Rectal smooth muscle tissue (tissue), 1 donor: ENCODE data around the gene PAK5.

Experiments used
- H3K27ac ChIP-seq: one replicate; pipeline ENCODE4 v1.7.0; 2013; ENCODE audit warnings: low read depth, low read length, inconsistent platforms
- H3K27me3 ChIP-seq: one replicate; pipeline ENCODE4 v1.7.0; 2013; ENCODE audit warnings: low read length; ENCODE audit not compliant: control insufficient read depth, insufficient read depth
- H3K36me3 ChIP-seq: one replicate; pipeline ENCODE4 v1.7.0; 2013; ENCODE audit warnings: low read length; ENCODE audit not compliant: control insufficient read depth, insufficient read depth
- H3K4me1 ChIP-seq: one replicate; pipeline ENCODE4 v1.7.0; 2013; ENCODE audit warnings: low read length; ENCODE audit not compliant: control insufficient read depth, insufficient read depth
- H3K4me3 ChIP-seq: one replicate; pipeline ENCODE4 v1.7.0; 2013; ENCODE audit warnings: low read length
- H3K9ac ChIP-seq: one replicate; pipeline ENCODE4 v1.7.0; 2013; ENCODE audit warnings: low read length

Gene PAK5

DNA sequence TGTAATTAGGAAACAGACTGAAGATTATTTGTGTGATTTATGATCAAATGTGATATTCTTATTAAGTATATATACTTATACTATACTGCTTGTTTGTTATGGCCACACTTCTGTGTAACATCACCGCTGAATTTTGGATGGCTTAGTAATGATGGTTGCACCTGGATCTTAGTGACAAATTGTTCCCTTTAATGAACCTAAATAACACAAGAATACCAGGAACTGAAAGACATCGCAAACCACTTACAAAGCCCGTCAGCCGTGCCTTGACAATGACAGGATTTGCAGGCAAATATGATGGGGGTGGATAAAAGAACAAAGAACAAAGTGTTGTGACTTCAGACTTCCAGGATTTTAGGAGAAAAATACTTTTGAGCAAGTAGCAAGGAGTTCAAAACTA is 257.4 kb downstream of the PAK5 start:
- H3K4me1 ChIP-seq, result no peaks in the 10 kb centered on the region
- H3K36me3 ChIP-seq, result no peaks in the 10 kb centered on the region
- no peak overlapping the region for H3K4me3 ChIP-seq
- H3K27ac ChIP-seq, result no peak overlapping the region
- no peak overlapping the region for H3K9ac ChIP-seq
- no peaks in the 10 kb centered on the region for H3K27me3 ChIP-seq

- Histone ChIP-seq H3K36me3 (no peaks in the 10 kb centered on the region), H3K27me3 (no peaks in the 10 kb centered on the region), H3K4me1 (no peaks in the 10 kb centered on the region), H3K4me3 (no peak overlapping the region), H3K9ac (no peak overlapping the region), H3K27ac (no peak overlapping the region)
These were observed 260.3 kb downstream of the PAK5 start for GRCh38 chr20:9578594-9578993.

GRCh38 chr20:9577397-9577796 is 261.5 kb downstream of the PAK5 start:
- no peaks in the 10 kb centered on the region for H3K27me3 ChIP-seq
- H3K9ac ChIP-seq, result no peak overlapping the region
- H3K4me3 ChIP-seq, result no peak overlapping the region
- H3K36me3 ChIP-seq, result no peaks in the 10 kb centered on the region
- H3K27ac ChIP-seq, result no peak overlapping the region
- no peaks in the 10 kb centered on the region for H3K4me1 ChIP-seq

DNA sequence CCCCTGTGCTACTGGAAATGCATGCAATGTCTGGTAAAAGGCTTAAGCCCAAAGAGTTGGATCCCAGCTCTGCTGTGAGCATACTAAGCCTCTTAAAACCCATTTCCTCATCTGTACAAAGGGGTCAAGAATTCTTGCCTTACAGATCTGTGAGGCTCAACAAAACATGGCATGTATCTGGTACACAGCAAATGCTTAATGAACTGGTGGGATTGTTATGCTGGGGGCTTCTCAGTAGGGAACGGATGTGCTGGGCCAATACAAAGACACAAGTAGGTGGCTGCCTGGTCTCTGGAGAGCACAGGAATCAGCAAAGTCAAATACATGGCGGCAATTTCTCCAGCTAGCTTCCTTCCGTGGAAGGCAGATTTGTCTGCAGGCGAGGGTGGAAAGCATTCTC is 262.2 kb downstream of the PAK5 start:
- H3K27ac ChIP-seq, result no peak overlapping the region
- no peaks in the 10 kb centered on the region for H3K27me3 ChIP-seq
- no peaks in the 10 kb centered on the region for H3K36me3 ChIP-seq
- H3K4me3 ChIP-seq, result no peak overlapping the region
- H3K4me1 ChIP-seq, result no peaks in the 10 kb centered on the region
- no peak overlapping the region for H3K9ac ChIP-seq

DNA sequence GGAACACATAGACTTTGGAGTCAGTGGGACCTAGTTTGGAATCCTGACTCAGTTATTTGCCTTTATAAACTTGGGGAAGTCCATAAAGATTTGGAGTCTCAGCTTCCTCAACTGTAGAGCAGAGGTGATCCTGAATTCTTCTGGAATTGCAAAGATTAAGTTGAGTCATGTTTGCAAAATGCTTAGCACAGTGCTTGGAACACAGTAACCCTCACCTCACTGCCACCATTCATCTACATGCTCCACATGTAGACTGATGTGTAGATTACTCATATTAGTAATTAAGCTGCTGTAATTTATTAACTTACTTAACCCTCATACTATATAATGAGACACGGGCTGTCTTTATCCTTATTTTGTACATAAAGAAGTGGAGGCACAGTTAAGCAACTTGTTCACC is 263.0 kb downstream of the PAK5 start:
- H3K36me3 ChIP-seq, result no peaks in the 10 kb centered on the region
- H3K27me3 ChIP-seq, result no peaks in the 10 kb centered on the region
- H3K4me3 ChIP-seq, result no peak overlapping the region
- no peaks in the 10 kb centered on the region for H3K4me1 ChIP-seq
- H3K27ac ChIP-seq, result no peak overlapping the region
- H3K9ac ChIP-seq, result no peak overlapping the region

- Histone ChIP-seq H3K27ac (no peak overlapping the region), H3K4me1 (no peaks in the 10 kb centered on the region)
These were observed 264.1 kb downstream of the PAK5 start for GRCh38 chr20:9574776-9575175.

DNA sequence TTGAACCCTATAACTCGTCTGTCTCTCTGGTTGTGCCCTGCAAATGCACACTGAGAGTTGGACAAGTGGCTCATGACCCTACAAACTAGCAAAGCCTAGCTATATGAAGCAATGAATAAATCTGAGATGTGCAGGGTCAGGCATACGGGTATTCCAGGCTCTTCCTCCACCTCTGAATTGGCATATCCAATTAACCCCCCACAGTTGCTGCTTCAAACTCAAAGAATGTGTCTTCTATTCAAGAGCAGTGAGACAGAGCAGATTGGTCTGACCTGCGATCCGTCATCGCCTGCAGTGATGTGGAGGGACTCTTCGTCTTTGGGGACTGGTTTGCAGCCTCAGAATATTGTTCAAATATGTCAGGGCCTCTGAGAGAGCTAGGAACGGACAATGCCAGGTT is 264.7 kb downstream of the PAK5 start:
- no peaks in the 10 kb centered on the region for H3K36me3 ChIP-seq
- no peak overlapping the region for H3K27ac ChIP-seq
- H3K9ac ChIP-seq, result no peak overlapping the region
- H3K27me3 ChIP-seq, result no peaks in the 10 kb centered on the region
- H3K4me1 ChIP-seq, result no peaks in the 10 kb centered on the region
- H3K4me3 ChIP-seq, result no peak overlapping the region

More at GRCh38 chr20:9574776-9575175, 264.1 kb downstream of the PAK5 start:
- H3K36me3 ChIP-seq, result no peaks in the 10 kb centered on the region
- no peak overlapping the region for H3K4me3 ChIP-seq
- no peaks in the 10 kb centered on the region for H3K27me3 ChIP-seq
- no peak overlapping the region for H3K9ac ChIP-seq

- Histone ChIP-seq H3K27me3 (no peaks in the 10 kb centered on the region), H3K9ac (no peak overlapping the region), H3K36me3 (no peaks in the 10 kb centered on the region), H3K4me1 (no peaks in the 10 kb centered on the region), H3K27ac (no peak overlapping the region), H3K4me3 (no peak overlapping the region)
These were observed 265.3 kb downstream of the PAK5 start for GRCh38 chr20:9573335-9574151.

DNA sequence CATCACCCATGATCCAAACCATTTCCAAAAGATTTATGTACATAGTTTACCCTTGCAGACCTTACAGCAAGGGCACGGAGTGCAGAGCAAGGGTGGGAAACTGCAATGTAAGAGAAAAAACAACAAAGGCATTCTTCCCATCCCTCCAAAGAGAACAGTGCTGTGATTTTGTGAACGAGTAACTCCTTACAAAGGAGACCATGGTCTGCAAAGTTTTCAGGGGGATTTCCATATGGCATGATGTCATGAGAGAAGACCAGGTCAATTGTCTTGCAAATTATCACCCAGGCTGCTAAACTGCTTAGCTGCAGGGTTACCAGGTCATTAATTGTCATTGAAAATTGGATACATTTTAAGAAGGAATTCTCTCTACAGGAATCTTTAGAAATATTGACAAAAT is 266.2 kb downstream of the PAK5 start:
- Histone ChIP-seq H3K4me3 (no peak overlapping the region), H3K27ac (no peak overlapping the region), H3K36me3 (no peaks in the 10 kb centered on the region), H3K4me1 (no peaks in the 10 kb centered on the region), H3K27me3 (no peaks in the 10 kb centered on the region), H3K9ac (no peak overlapping the region)

GRCh38 chr20:9571783-9572182 is 267.1 kb downstream of the PAK5 start:
- H3K4me3 ChIP-seq, result no peak overlapping the region
- H3K9ac ChIP-seq, result no peak overlapping the region
- H3K27me3 ChIP-seq, result no peaks in the 10 kb centered on the region

DNA sequence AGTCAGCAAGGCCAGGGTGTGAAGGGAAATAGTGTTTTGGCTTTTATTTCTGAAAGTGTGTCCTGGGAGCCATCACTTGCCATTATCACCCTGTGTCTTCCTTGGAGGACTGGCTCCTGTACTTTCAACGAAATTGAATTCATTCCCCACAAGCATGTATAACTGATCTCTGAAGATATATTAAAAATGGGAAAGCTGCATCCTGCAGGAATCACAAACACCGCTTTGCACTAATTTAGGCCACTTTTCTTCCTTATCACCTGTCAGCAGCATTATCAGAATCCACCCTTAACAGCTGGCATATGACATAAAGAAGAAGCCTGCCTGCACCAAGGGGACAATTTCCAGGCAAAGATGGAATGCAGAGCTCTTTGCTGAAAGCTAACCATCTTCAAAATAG is 268.3 kb downstream of the PAK5 start:
- H3K4me3 ChIP-seq, result no peak overlapping the region
- H3K36me3 ChIP-seq, result no peaks in the 10 kb centered on the region
- H3K27me3 ChIP-seq, result no peaks in the 10 kb centered on the region
- H3K9ac ChIP-seq, result no peak overlapping the region
- no peaks in the 10 kb centered on the region for H3K4me1 ChIP-seq
- H3K27ac ChIP-seq, result no peak overlapping the region

More at GRCh38 chr20:9571783-9572182, 267.1 kb downstream of the PAK5 start:
- H3K4me1 ChIP-seq, result no peaks in the 10 kb centered on the region
- H3K27ac ChIP-seq, result no peak overlapping the region
- no peaks in the 10 kb centered on the region for H3K36me3 ChIP-seq

- Histone ChIP-seq H3K4me3 (no peak overlapping the region), H3K27ac (no peak overlapping the region), H3K4me1 (no peaks in the 10 kb centered on the region), H3K27me3 (no peaks in the 10 kb centered on the region), H3K9ac (no peak overlapping the region), H3K36me3 (no peaks in the 10 kb centered on the region)
These were observed 271.9 kb downstream of the PAK5 start for GRCh38 chr20:9566977-9567376.

DNA sequence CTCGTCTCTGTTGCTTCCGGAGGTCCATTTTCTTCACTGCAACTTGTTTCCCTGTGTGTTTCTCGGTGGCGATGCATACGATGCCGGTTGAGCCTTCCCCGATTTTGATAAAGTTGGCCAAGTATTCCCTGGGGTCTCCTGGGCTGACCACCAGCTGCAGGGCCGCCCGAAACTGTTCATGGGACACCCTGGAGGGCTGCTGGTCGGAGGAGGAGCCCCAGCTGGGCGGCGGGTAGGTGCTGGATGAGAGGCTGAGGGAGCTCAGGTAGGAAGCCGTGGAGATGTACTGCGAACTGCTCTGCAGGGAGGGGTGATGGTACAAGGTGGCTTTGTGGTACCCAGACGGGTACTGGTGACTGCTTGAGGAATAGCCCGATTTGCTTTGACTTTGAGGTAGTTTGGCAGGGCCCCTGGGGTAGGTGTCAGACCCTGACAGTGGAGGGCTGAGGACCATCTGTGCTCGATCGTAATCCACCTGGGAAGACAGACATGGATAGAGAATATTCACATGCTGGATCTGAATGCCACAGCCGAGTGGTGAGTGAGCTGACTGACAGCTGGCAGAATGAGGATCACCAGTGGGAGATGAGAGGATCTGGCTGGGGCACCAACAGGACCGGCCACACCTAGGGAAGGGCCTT is 272.8 kb downstream of the PAK5 start:
- no peaks in the 10 kb centered on the region for H3K27me3 ChIP-seq
- H3K4me1 ChIP-seq, result no peaks in the 10 kb centered on the region
- no peak overlapping the region for H3K4me3 ChIP-seq
- H3K36me3 ChIP-seq, result no peaks in the 10 kb centered on the region
- no peak overlapping the region for H3K27ac ChIP-seq
- H3K9ac ChIP-seq, result no peak overlapping the region
